ENCODE results near the gene ADA.

ADA gene

GRCh38 chr20:44574372-44574771 lies 77.1 kb downstream of the ADA start:
- no peak for DNase-seq

GRCh38 chr20:44573501-44573869 lies 78.0 kb downstream of the ADA start:
- no peak for DNase-seq

DNA sequence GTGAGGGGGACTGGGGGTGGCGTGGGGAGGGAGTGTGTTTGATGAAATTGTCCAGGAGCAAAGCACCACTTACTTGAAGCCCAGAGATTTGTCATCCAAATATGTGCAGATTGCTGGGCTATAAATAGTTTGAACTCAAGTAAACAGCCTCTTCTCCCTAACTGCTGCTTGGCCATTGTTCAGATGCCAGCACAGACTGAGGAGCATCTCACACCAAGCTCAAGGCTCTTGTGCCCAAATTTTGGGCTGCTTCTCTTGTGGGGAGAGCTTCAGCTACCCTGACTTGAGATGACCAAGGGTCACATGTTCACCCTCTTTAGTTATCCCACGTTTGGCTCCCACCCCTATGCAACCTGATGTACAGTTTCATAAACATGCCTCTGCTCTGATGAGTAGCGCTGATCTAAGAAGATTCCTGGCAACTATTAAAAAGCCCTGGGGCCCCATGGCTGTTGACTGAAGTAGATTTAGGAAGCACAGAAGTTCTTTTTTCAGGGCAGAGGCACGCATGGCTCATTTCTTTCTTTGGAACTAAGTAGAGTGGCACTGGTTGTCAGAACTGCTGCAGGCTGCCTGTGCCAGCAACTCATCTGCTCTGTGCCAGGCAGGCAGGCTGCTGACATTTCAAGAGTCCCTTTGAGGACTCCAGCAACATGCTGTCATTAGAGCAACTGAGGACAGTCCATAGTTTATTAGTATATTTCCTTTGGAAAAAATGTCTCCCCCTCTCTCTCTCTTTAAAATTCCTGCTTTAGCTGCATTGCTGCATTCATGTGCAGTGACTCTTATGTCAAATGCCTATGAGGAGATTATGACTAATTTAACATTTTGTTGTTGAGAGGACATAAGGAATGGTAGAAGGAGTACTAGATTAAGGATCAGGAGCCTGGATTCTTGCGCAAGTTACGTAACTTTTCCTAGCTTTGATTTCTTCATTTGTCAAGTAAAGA lies 78.7 kb downstream of the ADA start:
- DNase-seq, result no peak

DNA sequence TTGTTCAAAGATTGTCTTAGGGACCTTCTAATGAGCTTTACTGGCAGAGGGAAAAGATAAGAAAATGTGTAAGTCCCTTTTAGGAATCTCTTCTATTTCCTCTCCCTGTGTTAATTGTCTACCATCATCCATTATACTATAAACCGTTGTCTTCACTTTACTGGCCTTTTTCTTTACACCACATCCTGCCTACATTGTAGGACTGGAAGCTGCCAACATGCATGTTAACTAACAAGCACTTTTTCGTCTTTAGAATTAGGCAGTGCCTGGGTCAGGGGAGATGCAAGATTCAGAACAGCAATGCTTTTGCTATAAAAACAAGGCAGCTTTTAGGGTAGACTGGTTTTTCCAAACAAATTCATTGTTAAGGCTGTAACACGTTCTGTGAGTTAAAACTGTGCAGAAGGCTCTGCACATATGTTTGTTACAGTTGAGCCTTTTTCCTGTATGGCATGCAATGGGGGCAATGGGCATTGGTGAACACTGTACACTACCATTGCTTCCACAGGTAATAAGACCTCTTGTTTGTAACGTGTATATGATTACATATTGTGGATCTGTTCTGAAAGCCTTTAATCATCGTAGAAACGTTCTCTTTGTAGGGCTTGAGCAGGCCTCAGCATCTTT lies 80.0 kb downstream of the ADA start:
- DNase-seq, result no peak

- DNase-seq, result no peak
These were observed 81.1 kb downstream of the ADA start for GRCh38 chr20:44570367-44570766.

Data from stimulated activated CD4-positive, alpha-beta T cell treated with anti-CD3 and anti-CD28 coated beads, Interleukin-1b, Interleukin-23, amount 100 ng/mL, for 48 hours (primary cell).